Skeletal muscle cell (primary cell): Measurements from ENCODE around the gene SNRNP48.

Source experiments
- DNase-seq: peaks from one replicate; pipeline ENCODE4 v3.0.0-alpha.2; 2010; ENCODE audit warnings: low read depth
- H3K4me3 ChIP-seq: 2 replicates; pipeline ENCODE4 v1.5.1; 2011; ENCODE audit warnings: low read depth, mild to moderate bottlenecking, control low read depth, low read length, moderate library complexity

The SNRNP48 gene

GRCh38 chr6:7589949-7590917, at the start of gene SNRNP48:
Gene SNRNP48, plus strand, starts transcription at chr6:7590198. Its CDS starts 60 bp downstream, at chr6:7590258.
- peak; percentile 73 for DNase-seq
- peak within 1 kb of the TSS; percentile 84 for H3K4me3 ChIP-seq

GRCh38 chr6:7540595-7540994, 49.4 kb upstream of the SNRNP48 start:
- no peak for DNase-seq
- H3K4me3 ChIP-seq = peak overlapping the region; percentile 74

GRCh38 chr6:7541175-7542064, 48.6 kb upstream of the SNRNP48 start, which contains the start of gene DSP:
Gene DSP, plus strand, starts transcription at chr6:7541671. Its CDS starts 245 bp downstream, at chr6:7541916.
- H3K4me3 ChIP-seq = peak within 1 kb of the TSS; percentile 74
- no peak for DNase-seq

GRCh38 chr6:7542065-7542873, 47.7 kb upstream of the SNRNP48 start:
- peak overlapping the region; percentile 74 for H3K4me3 ChIP-seq
- DNase-seq = no peak

- peak; percentile 39 for DNase-seq
- peak overlapping the region; percentile 74 for H3K4me3 ChIP-seq
Measured at GRCh38 chr6:7542874-7543624, 46.9 kb upstream of the SNRNP48 start.

- DNase-seq = no peak
- H3K4me3 ChIP-seq = peak overlapping the region; percentile 12
Measured at GRCh38 chr6:7543789-7544424, 46.1 kb upstream of the SNRNP48 start.

- no peak for DNase-seq
- H3K4me3 ChIP-seq = no peak overlapping the region
Measured at GRCh38 chr6:7544597-7544996, 45.4 kb upstream of the SNRNP48 start.

GRCh38 chr6:7545316-7546019, 44.5 kb upstream of the SNRNP48 start:
- no peak overlapping the region for H3K4me3 ChIP-seq
- no peak for DNase-seq

GRCh38 chr6:7546020-7546369, 44.0 kb upstream of the SNRNP48 start:
- DNase-seq = no peak
- H3K4me3 ChIP-seq = no peak overlapping the region

GRCh38 chr6:7546383-7546782, 43.6 kb upstream of the SNRNP48 start:
- no peak for DNase-seq
- H3K4me3 ChIP-seq = no peak overlapping the region

- no peak overlapping the region for H3K4me3 ChIP-seq
Measured at GRCh38 chr6:7546896-7547295, 43.1 kb upstream of the SNRNP48 start.

GRCh38 chr6:7547315-7547714, 42.7 kb upstream of the SNRNP48 start:
- H3K4me3 ChIP-seq = no peak overlapping the region

More at GRCh38 chr6:7546896-7547295, 43.1 kb upstream of the SNRNP48 start:
- no peak for DNase-seq

GRCh38 chr6:7550433-7550801, 39.6 kb upstream of the SNRNP48 start:
- no peak overlapping the region for H3K4me3 ChIP-seq
- DNase-seq = no peak

More at GRCh38 chr6:7547315-7547714, 42.7 kb upstream of the SNRNP48 start:
- DNase-seq = no peak

- no peak for DNase-seq
- no peak overlapping the region for H3K4me3 ChIP-seq
Measured at GRCh38 chr6:7554533-7555275, 35.3 kb upstream of the SNRNP48 start.

- DNase-seq = no peak
- H3K4me3 ChIP-seq = no peak overlapping the region
Measured at GRCh38 chr6:7555671-7556070, 34.3 kb upstream of the SNRNP48 start.

GRCh38 chr6:7556394-7557106, 33.4 kb upstream of the SNRNP48 start:
- H3K4me3 ChIP-seq = no peak overlapping the region
- no peak for DNase-seq
